AG10803 (cell line): Measurements from ENCODE around the gene GALNT9.

ENCODE experiments used
- DNase-seq: peaks from one replicate; pipeline ENCODE4 v3.0.0; 2010; ENCODE audit warnings: low read depth
- H3K4me3 ChIP-seq: 2 replicates; pipeline ENCODE4 v1.5.1; 2011; ENCODE audit warnings: mild to moderate bottlenecking, low read length, control low read depth
- CTCF ChIP-seq: conservative IDR thresholded peaks from 2 replicates; pipeline ENCODE4 v1.5.1; 2011; ENCODE audit warnings: mild to moderate bottlenecking, low read length, control low read depth, inconsistent platforms

GALNT9 gene

DNA sequence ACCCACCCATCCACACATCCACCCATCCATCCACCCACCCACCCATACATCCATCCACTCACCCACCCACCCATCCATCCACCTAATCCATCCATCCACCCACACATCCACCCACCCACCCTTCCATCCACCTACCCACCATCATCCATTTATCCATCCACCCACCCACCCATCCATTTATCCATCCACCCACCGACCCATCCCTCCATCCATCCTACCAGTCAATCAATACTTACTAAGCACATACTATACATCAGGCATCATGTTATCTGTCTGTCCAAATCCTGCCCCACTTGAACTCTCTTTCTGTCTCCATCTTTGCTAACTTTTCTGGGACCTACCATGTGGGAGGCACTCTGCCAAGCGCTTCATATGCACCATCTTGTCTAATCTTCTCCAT, 15.4 kb downstream of the GALNT9 start:
- DNase-seq: no peak
- no peak for TF ChIP-seq CTCF
- no peak overlapping the region for H3K4me3 ChIP-seq

- no peak overlapping the region for H3K4me3 ChIP-seq
- DNase-seq: no peak
- TF ChIP-seq CTCF: no peak
Measured at GRCh38 chr12:132313182-132313581, 16.2 kb downstream of the GALNT9 start.

DNA sequence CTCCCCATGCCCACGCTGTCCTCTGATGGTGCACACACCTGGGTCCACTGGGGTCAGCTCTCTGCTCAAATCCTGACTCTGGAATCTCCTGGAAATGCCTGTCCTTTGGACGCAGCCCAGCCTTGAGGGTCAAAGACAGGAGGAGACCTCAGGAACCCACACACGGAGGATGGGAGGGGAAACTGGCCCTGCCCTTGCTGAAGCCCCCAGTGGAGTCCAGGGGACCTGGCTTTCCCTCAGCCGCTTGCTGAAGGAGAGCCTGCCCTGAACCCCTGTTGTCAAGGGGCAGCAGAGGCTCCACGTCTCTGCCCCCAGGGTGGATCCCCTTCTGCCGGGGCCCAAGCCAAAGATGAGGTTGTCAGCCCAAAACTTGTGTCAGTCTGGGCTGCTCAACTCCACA, 16.9 kb downstream of the GALNT9 start:
- no peak for DNase-seq
- H3K4me3 ChIP-seq: no peak overlapping the region
- TF ChIP-seq CTCF: no peak

GRCh38 chr12:132311201-132311915, 18.0 kb downstream of the GALNT9 start:
- DNase-seq: no peak
- no peak for TF ChIP-seq CTCF

GRCh38 chr12:132310181-132311040, 19.0 kb downstream of the GALNT9 start:
- H3K4me3 ChIP-seq: no peak overlapping the region
- no peak for DNase-seq
- TF ChIP-seq CTCF: no peak

More at GRCh38 chr12:132311201-132311915, 18.0 kb downstream of the GALNT9 start:
- no peak overlapping the region for H3K4me3 ChIP-seq

DNA sequence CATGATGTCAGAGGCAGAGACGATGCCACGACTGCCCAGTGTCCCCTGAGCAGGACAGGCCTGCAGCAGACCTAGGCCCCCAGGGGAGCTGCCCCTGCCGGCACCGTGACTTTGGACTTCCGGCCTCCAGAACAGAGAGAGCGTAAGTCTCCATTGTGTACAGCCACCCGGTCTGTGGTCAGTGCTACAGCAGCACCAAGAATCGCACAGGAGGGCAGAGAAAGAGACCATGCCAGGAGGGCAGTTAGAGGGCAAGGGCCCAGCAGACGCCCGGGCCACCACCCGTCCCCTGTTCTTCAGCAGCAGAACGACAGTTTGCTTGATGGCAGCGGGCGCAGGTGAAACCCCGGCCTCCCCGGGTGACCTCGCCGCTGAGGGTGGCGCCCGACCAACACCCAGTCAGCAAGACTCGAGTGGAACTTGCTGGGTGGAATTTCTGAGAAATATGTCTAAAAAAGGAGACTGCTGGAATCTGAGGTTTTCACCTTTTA, 19.7 kb downstream of the GALNT9 start:
- no peak for DNase-seq
- TF ChIP-seq CTCF: no peak
- no peak overlapping the region for H3K4me3 ChIP-seq
